Panc1 (cell line): Measurements from ENCODE around the gene TENM3. TPM values are rescaled to one million over a fixed set of nuclear protein-coding genes. Genes with fewer than 3 reads are reported as not detected.

Experiments used
- ATAC-seq: fragments of 200-7000 bp; cut with Tn5 transposase; 2 replicates; pipeline ENCODE4 v1.9.1; 2020; ENCODE audit warnings: mild to moderate bottlenecking, moderate library complexity
- BruUV-seq: library from RNA; stranded (reverse); fragments of 400-500 nt; replicated peaks from 2 replicates; lab custom pipeline; 2021; lab: Mats Ljungman, UMichigan
- CTCF ChIA-PET: fragments of 300-600 bp; sonication (Branson Sonifier 250); formaldehyde crosslinking; loops from one replicate; lab custom pipeline; 2022; ENCODE audit warnings: antibody characterized with exemption; lab: Charles Lee
- POLR2A ChIA-PET: fragments of 300-600 bp; sonication (Branson Sonifier 250); formaldehyde crosslinking; loops from one replicate; lab custom pipeline; 2022; ENCODE audit warnings: antibody characterized with exemption; lab: Charles Lee
- DNase-seq: peaks from one replicate; pipeline ENCODE4 v3.0.0-alpha.2; 2010; ENCODE audit warnings: low read depth, low spot score
- H3K27ac ChIP-seq: 2 replicates; pipeline ENCODE4 v1.5.1; 2011; ENCODE audit warnings: mild to moderate bottlenecking, low read length, inconsistent platforms
- H3K27me3 ChIP-seq: fragments of 200-500 bp; sonication (Bioruptor generic); 2 replicates; pipeline ENCODE4 v1.6.0; 2014; ENCODE audit warnings: low read length, inconsistent platforms; ENCODE audit not compliant: control insufficient read depth, insufficient read depth
- H3K36me3 ChIP-seq: fragments of 200-500 bp; sonication (Bioruptor generic); 2 replicates; pipeline ENCODE4 v1.5.1; 2014; ENCODE audit warnings: inconsistent platforms, mild to moderate bottlenecking, low read length, moderate library complexity; ENCODE audit not compliant: control insufficient read depth, insufficient read depth
- H3K4me1 ChIP-seq: 2 replicates; pipeline ENCODE4 v1.5.1; 2011; ENCODE audit warnings: inconsistent platforms, mild to moderate bottlenecking, low read length, moderate library complexity; ENCODE audit not compliant: control insufficient read depth, insufficient read depth
- H3K4me3 ChIP-seq, 2 experiments: 2 replicates each; pipeline ENCODE4 v1.5.1; 2011 to 2012; ENCODE audit warnings: low read depth in 2 of 2, low read length in 2 of 2, mild to moderate bottlenecking in 2 of 2, inconsistent platforms in 1 of 2, moderate library complexity in 1 of 2
- H3K9me3 ChIP-seq: fragments of 200-500 bp; sonication (Bioruptor generic); 2 replicates; pipeline ENCODE4 v1.5.1; 2014; ENCODE audit warnings: low read depth, mild to moderate bottlenecking, inconsistent platforms, low read length, moderate library complexity; ENCODE audit not compliant: control insufficient read depth, insufficient read depth
- CTCF ChIP-seq: fragments of 450-650 bp; IDR thresholded peaks from 2 replicates; pipeline ENCODE4 v1.5.1; 2017; ENCODE audit warnings: mild to moderate bottlenecking
- POLR2AphosphoS5 ChIP-seq: IDR thresholded peaks from 2 replicates; pipeline ENCODE4 v1.6.1; 2012; ENCODE audit warnings: mild to moderate bottlenecking, low read depth, low read length, moderate library complexity
- REST ChIP-seq, 2 experiments: IDR thresholded peaks; 2 replicates each; pipeline ENCODE4 v1.6.1; 2011 to 2012; ENCODE audit warnings: low read depth in 2 of 2, control low read depth in 1 of 2, low read length in 1 of 2, mild to moderate bottlenecking in 1 of 2, moderate library complexity in 1 of 2; ENCODE audit not compliant: insufficient read depth in 1 of 2
- SIN3A ChIP-seq: IDR thresholded peaks from 2 replicates; pipeline ENCODE4 v1.6.1; 2012; ENCODE audit warnings: low read depth, mild to moderate bottlenecking, low read length, moderate library complexity, borderline replicate concordance; ENCODE audit not compliant: insufficient read depth
- TCF7L2 ChIP-seq: IDR thresholded peaks from 2 replicates; pipeline ENCODE4 v1.6.1; 2011; ENCODE audit warnings: mild to moderate bottlenecking, low read depth, low read length, inconsistent platforms
- in situ Hi-C: cut with HindIII; loops from 2 replicates; pipeline ENCODE4 v1.10.0; 2016; ENCODE audit warnings: low sequenced_read_pairs, low pct_unique_long_range_greater_than_20kb
- intact Hi-C: fragments of 100-400 bp; cut with micrococcal nuclease; formaldehyde crosslinking; loops from one replicate; pipeline ENCODE4 v1.10.0; 2022; ENCODE audit not compliant: unreplicated experiment
- total RNA-seq: library from RNA; stranded (reverse); gene quantifications from one replicate; pipeline ENCODE4 v1.2.1, GENCODE V29; 2021; ENCODE audit not compliant: unreplicated experiment

The TENM3 gene
- total RNA-seq, 1 experiment from 2014 or later, result 0.95 TPM

GRCh38 chr4:182537031-182537795 is 294.0 kb downstream of the TENM3 start:
- DNase-seq (no peak), ATAC-seq (no peak)
- BruUV-seq, result no TSS peak
- TF ChIP-seq REST (IDR thresholded peaks at IDR 0.05; ENCODE audit: insufficient read depth in 1 of 2, low read depth in 2 of 2, low read length in 1 of 2), result no peak
- CTCF ChIA-PET, result no interaction called here
- Histone ChIP-seq H3K4me3 (no peak overlapping the region), H3K4me1 (no peaks in the 10 kb centered on the region), H3K36me3 (no peaks in the 10 kb centered on the region), H3K27me3 (no peaks in the 10 kb centered on the region), H3K27ac (no peak overlapping the region), H3K9me3 (no peaks in the 10 kb centered on the region)
- in situ Hi-C loops, result no loop called here
- POLR2A ChIA-PET, result no interaction called here
- intact Hi-C loops, result no loop called here

GRCh38 chr4:182538031-182538430 is 294.8 kb downstream of the TENM3 start:
- no TSS peak for BruUV-seq
- no peak for ATAC-seq
- TF ChIP-seq TCF7L2 (no peak), CTCF (no peak)
- POLR2A ChIA-PET, result no interaction called here
- Histone ChIP-seq H3K4me3 (no peak overlapping the region), H3K27me3 (no peaks in the 10 kb centered on the region), H3K9me3 (no peaks in the 10 kb centered on the region), H3K36me3 (no peaks in the 10 kb centered on the region), H3K27ac (no peak overlapping the region), H3K4me1 (no peaks in the 10 kb centered on the region)
- CTCF ChIA-PET, result no interaction called here
- intact Hi-C loops, result no loop called here
- in situ Hi-C loops, result no loop called here
- no peak for DNase-seq

- TF ChIP-seq TCF7L2 (no peak), SIN3A (no peak), CTCF (no peak), POLR2AphosphoS5 (no peak), REST (IDR thresholded peaks at IDR 0.05; ENCODE audit: insufficient read depth in 1 of 2, low read depth in 2 of 2, low read length in 1 of 2) (no peak)
- POLR2A ChIA-PET, result no interaction called here
- H3K27ac ChIP-seq, result no peak overlapping the region
- H3K4me1 ChIP-seq, result no peaks in the 10 kb centered on the region
- CTCF ChIA-PET, result no interaction called here
- intact Hi-C loops, result no loop called here
- no peaks in the 10 kb centered on the region for H3K9me3 ChIP-seq
- BruUV-seq, result no TSS peak
- ATAC-seq (no peak), DNase-seq (no peak)
- H3K4me3 ChIP-seq, result no peak overlapping the region
- in situ Hi-C loops, result no loop called here
- no peaks in the 10 kb centered on the region for H3K27me3 ChIP-seq
- H3K36me3 ChIP-seq, result no peaks in the 10 kb centered on the region
Observed at GRCh38 chr4:182540496-182540895, 297.3 kb downstream of the TENM3 start.
